ENCODE measurements around the gene FTCDNL1. TPM values are rescaled to one million over a fixed set of nuclear protein-coding genes. Genes with fewer than 3 reads are reported as not detected.

Gene FTCDNL1
- polyA plus RNA-seq, 1 of the 3 experiments (the other 2 are of a cell fraction), result not detected

DNA sequence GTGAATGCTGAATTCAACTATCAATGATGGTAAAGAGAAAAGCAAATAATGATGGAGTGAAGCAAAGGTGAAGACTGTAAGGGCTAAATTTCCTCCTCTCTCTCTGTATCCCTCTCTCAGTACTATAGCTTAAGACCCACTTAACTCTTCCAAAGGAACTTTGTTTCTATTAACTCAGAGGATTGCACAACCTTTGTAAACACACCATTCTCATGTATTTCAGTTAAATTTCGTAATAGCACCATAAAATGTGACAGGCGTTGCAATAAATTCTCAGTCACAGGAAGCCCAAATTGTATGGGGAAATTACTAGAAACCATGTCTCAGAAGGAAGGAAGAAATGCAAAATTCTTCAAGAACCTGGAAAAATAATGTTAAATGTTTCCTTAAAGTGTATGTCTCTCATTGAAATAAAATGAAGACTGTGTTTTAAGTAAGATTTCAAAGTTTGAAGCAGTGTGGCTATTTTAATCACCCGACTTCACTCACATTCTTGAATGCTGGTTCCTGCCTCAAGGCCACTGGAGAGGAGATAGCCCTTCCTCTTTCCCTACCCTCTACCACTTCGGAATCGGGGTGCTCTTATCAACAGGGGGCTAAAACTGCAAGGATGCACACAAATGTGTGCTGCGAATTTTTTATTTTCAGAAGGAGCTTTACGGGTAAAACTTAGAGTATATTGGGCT, 112.1 kb downstream of the FTCDNL1 start:
- H3K27me3 ChIP-seq (ENCODE audit: insufficient read depth), result peaks cover 24% of the 10 kb centered on the region; the same call in 1 of the 2 replicates
- TF ChIP-seq NRF1 (IDR thresholded peaks at IDR 0.05; ENCODE audit: low read depth, low read length) (no peak), IRF3 (IDR thresholded peaks at IDR 0.05; ENCODE audit: low read depth, low read length) (no peak), USF2 (IDR thresholded peaks at IDR 0.05; ENCODE audit: borderline replicate concordance, low read depth, low read length) (no peak)
- H3K36me3 ChIP-seq (replicated peaks in 1 of 2; ENCODE audit: control insufficient read depth in 1 of 2, insufficient read depth in 2 of 2, low read length in 1 of 2), result no peaks in the 10 kb centered on the region
- H3K27ac ChIP-seq (ENCODE audit: low read depth in 2 of 2, low read length in 1 of 2), result no peak overlapping the region
- DNase-seq, result no peak
- ChIA-PET CTCF (interaction anchor here (0.6 to 6.3 kb wide), 22 partner anchors 10 to 1430 kb away, joined by 3 to 88 read pairs (median 4); partner anchors contain the start of gene FTCDNL1), POLR2A (no interaction called here)
- no peak overlapping the region for H3K9ac ChIP-seq
- H3F3A ChIP-seq (replicated peaks; ENCODE audit: insufficient read depth), result no peaks in the 10 kb centered on the region
- no peaks in the 10 kb centered on the region for H4K20me1 ChIP-seq (ENCODE audit: insufficient read depth)
- H3K9me3 ChIP-seq, result no peaks in the 10 kb centered on the region
- no peak overlapping the region for H2AFZ ChIP-seq (ENCODE audit: low read depth)
- H3K79me2 ChIP-seq (ENCODE audit: insufficient read depth), result no peaks in the 10 kb centered on the region
- WGBS (ENCODE audit: low lambda C conversion rate), result 26% methylated on average over 7 of the region's 7 CpGs
- H3K4me1 ChIP-seq (ENCODE audit: control insufficient read depth in 1 of 2, insufficient read depth in 2 of 2, low read depth in 1 of 2, low read length in 1 of 2), result peaks cover 0 to 13% of the 10 kb centered on the region in 2 experiments; a peak in 1 of 4 replicates
- H3K4me2 ChIP-seq, result no peak overlapping the region
- H3K9me2 ChIP-seq, result no peaks in the 10 kb centered on the region
- H3K4me3 ChIP-seq (ENCODE audit: low read depth in 2 of 2, low read length in 1 of 2), result no peak overlapping the region

DNA sequence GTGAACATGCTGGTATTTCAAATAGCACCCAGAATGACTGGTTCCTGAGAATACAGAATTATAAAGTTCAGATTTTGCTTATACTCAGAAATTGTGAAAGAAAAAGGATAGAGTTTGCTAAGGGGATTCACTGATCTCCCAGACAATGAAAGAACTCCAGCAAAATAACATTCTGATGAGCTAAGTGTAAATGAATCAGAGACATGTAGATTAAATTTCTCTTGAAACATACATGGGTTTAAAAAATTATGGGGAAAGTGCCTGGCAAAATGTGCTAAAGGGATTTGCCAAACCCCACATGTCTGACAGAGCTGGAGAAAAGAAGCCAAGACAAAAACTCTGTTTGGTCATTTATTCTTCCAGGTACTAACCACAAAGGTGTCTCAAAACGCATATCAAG, 116.3 kb downstream of the FTCDNL1 start:
- H3K4me1 ChIP-seq (ENCODE audit: control insufficient read depth in 1 of 2, insufficient read depth in 2 of 2, low read depth in 1 of 2, low read length in 1 of 2), result peaks cover 0 to 12% of the 10 kb centered on the region in 2 experiments; a peak in 1 of 4 replicates
- no peak overlapping the region for H3K4me2 ChIP-seq
- ChIA-PET POLR2A (no interaction called here), CTCF (no interaction called here)
- no peaks in the 10 kb centered on the region for H3K79me2 ChIP-seq (ENCODE audit: insufficient read depth)
- H3K9ac ChIP-seq, result no peak overlapping the region
- H3F3A ChIP-seq (replicated peaks; ENCODE audit: insufficient read depth), result no peaks in the 10 kb centered on the region
- DNase-seq, result no peak
- 0% methylated on average over 1 of the region's 1 CpG for WGBS (ENCODE audit: low lambda C conversion rate)
- TF ChIP-seq CTCF (IDR thresholded peaks at IDR 0.05), result no peak
- no peak for TF ChIP-seq TEAD4 (IDR thresholded peaks at IDR 0.05; ENCODE audit: borderline replicate concordance, insufficient read depth)
- no peak for TF ChIP-seq RXRA (IDR thresholded peaks at IDR 0.05; ENCODE audit: borderline replicate concordance, low read depth)
- no peak for TF ChIP-seq EZH2phosphoT487 (IDR thresholded peaks at IDR 0.05; ENCODE audit: borderline replicate concordance, low read depth)
- TF ChIP-seq FOXJ3 (CRISPR knock-in tag; IDR thresholded peaks at IDR 0.05), result no peak
- no peak for TF ChIP-seq RFX5 (IDR thresholded peaks at IDR 0.05; ENCODE audit: low read length)
- no peak for TF ChIP-seq MEF2A (IDR thresholded peaks at IDR 0.05; ENCODE audit: borderline replicate concordance, low read depth)
- H4K20me1 ChIP-seq (ENCODE audit: insufficient read depth), result no peaks in the 10 kb centered on the region
- no peak overlapping the region for H3K27ac ChIP-seq (ENCODE audit: low read depth in 2 of 2, low read length in 1 of 2)
- H3K27me3 ChIP-seq (ENCODE audit: insufficient read depth), result peaks cover 7% of the 10 kb centered on the region; the same call in 1 of the 2 replicates
- H3K4me3 ChIP-seq (ENCODE audit: low read depth in 2 of 2, low read length in 1 of 2), result no peak overlapping the region
- no peak overlapping the region for H2AFZ ChIP-seq (ENCODE audit: low read depth)
- H3K9me2 ChIP-seq, result no peaks in the 10 kb centered on the region
- no peaks in the 10 kb centered on the region for H3K36me3 ChIP-seq (replicated peaks in 1 of 2; ENCODE audit: control insufficient read depth in 1 of 2, insufficient read depth in 2 of 2, low read length in 1 of 2)
- no peaks in the 10 kb centered on the region for H3K9me3 ChIP-seq

All from SK-N-SH (cell line).